ENCODE data around the gene RHOA. TPM values are rescaled to one million over a fixed set of nuclear protein-coding genes. Genes with fewer than 3 reads are reported as not detected.

RHOA gene
- total and polyA plus RNA-seq, 2 of the 13 experiments (the other 11 are each of a cell fraction or from before 2014, with no cell fraction given), result 131 to 177 TPM

GRCh38 chr3:49421890-49422378 lies 10.2 kb upstream of the RHOA start (continued):
- no peak for TF ChIP-seq ZNF280D (CRISPR knock-in tag; IDR thresholded peaks at IDR 0.05)
- no peak for TF ChIP-seq THAP8 (CRISPR knock-in tag; IDR thresholded peaks at IDR 0.05; ENCODE audit: borderline replicate concordance)
- TF ChIP-seq ZNF552 (CRISPR knock-in tag; IDR thresholded peaks at IDR 0.05; ENCODE audit: borderline replicate concordance), result no peak
- no peak for TF ChIP-seq ZFP82 (CRISPR knock-in tag; IDR thresholded peaks at IDR 0.05; ENCODE audit: borderline replicate concordance)
- no peak for TF ChIP-seq GRHL1 (CRISPR knock-in tag; conservative IDR thresholded peaks at IDR 0.05)
- TF ChIP-seq BORCS8-MEF2B (CRISPR knock-in tag; IDR thresholded peaks at IDR 0.05), result peak; percentile 61; the same call in 1 of the 2 replicates
- no peak for TF ChIP-seq ZNF616 (CRISPR knock-in tag; IDR thresholded peaks at IDR 0.05; ENCODE audit: low read depth)
- no peak for TF ChIP-seq ZNF850 (CRISPR knock-in tag; conservative IDR thresholded peaks at IDR 0.05)
- TF ChIP-seq ZFP36L2 (CRISPR knock-in tag; IDR thresholded peaks at IDR 0.05), result no peak
- TF ChIP-seq CENPT (CRISPR knock-in tag; IDR thresholded peaks at IDR 0.05; ENCODE audit: low read depth), result no peak
- TF ChIP-seq ZMYM4 (CRISPR knock-in tag; IDR thresholded peaks at IDR 0.05), result no peak
- TF ChIP-seq ZNF354B (CRISPR knock-in tag; IDR thresholded peaks at IDR 0.05), result no peak
- TF ChIP-seq ARID5B (CRISPR knock-in tag; IDR thresholded peaks at IDR 0.05), result no peak
- no peak for TF ChIP-seq BRF2 (CRISPR knock-in tag; IDR thresholded peaks at IDR 0.05)
- TF ChIP-seq ZEB1 (IDR thresholded peaks at IDR 0.05; ENCODE audit: insufficient replicate concordance, low read depth), result no peak
- TF ChIP-seq MTF1 (CRISPR knock-in tag; IDR thresholded peaks at IDR 0.05), result no peak
- TF ChIP-seq ATF7-NPFF (CRISPR knock-in tag; IDR thresholded peaks at IDR 0.05; ENCODE audit: low read depth), result no peak
